Endodermal cell (in vitro differentiated cells): ENCODE results near the gene ADD1. TPM values are rescaled to one million over a fixed set of nuclear protein-coding genes. Genes with fewer than 3 reads are reported as not detected.

ENCODE experiments used
- DNase-seq: peaks from one replicate; pipeline ENCODE4 v3.0.0-alpha.2; 2017
- H3K27ac ChIP-seq: 2 replicates; pipeline ENCODE4 v1.5.1; 2013; ENCODE audit warnings: mild to moderate bottlenecking, low read depth, low read length, moderate library complexity
- H3K27me3 ChIP-seq: 2 replicates; pipeline ENCODE4 v1.6.1; 2013; ENCODE audit warnings: mild to moderate bottlenecking, low read length, moderate library complexity; ENCODE audit not compliant: insufficient read depth, control insufficient read depth, poor library complexity, severe bottlenecking
- H3K36me3 ChIP-seq: 2 replicates; pipeline ENCODE4 v1.7.0; 2013; ENCODE audit warnings: mild to moderate bottlenecking, low read length, moderate library complexity; ENCODE audit not compliant: control insufficient read depth, insufficient read depth
- H3K4me1 ChIP-seq: one replicate; pipeline ENCODE4 v1.7.0; 2013; ENCODE audit warnings: low read length; ENCODE audit not compliant: control insufficient read depth, insufficient read depth
- H3K4me3 ChIP-seq: 2 replicates; pipeline ENCODE4 v1.5.1; 2013; ENCODE audit warnings: mild to moderate bottlenecking, low read length, moderate library complexity
- H3K9ac ChIP-seq: 2 replicates; pipeline ENCODE4 v1.6.1; 2013; ENCODE audit warnings: mild to moderate bottlenecking, low read length, moderate library complexity; ENCODE audit not compliant: poor library complexity, severe bottlenecking; ENCODE audit errors: extremely low read depth
- H3K9me3 ChIP-seq: 2 replicates; pipeline ENCODE4 v1.6.1; 2013; ENCODE audit warnings: mild to moderate bottlenecking, low read length, moderate library complexity; ENCODE audit not compliant: control insufficient read depth
- H3K27ac Mint-ChIP-seq: 2 replicates; pipeline ENCODE4 v1.8.0; 2020; ENCODE audit warnings: mixed read lengths
- H3K27me3 Mint-ChIP-seq: 2 replicates; pipeline ENCODE4 v1.8.0; 2021; ENCODE audit warnings: mild to moderate bottlenecking, mixed read lengths; ENCODE audit not compliant: insufficient read depth
- H3K36me3 Mint-ChIP-seq: 2 replicates; pipeline ENCODE4 v1.8.0; 2020; ENCODE audit warnings: low read depth, mixed read lengths
- H3K4me1 Mint-ChIP-seq: 2 replicates; pipeline ENCODE4 v1.8.0; 2020; ENCODE audit warnings: mixed read lengths
- H3K4me3 Mint-ChIP-seq: 2 replicates; pipeline ENCODE4 v1.8.0; 2020; ENCODE audit warnings: mild to moderate bottlenecking, moderate library complexity, mixed read lengths
- H3K9me3 Mint-ChIP-seq: 2 replicates; pipeline ENCODE4 v1.8.0; 2020; ENCODE audit warnings: mild to moderate bottlenecking, mixed read lengths
- WGBS, 2 experiments: methylation state at CpG; one replicate each; pipeline versions ENCODE4 v1.1.5 to v1.1.7; 2013; ENCODE audit warnings: missing lambda C conversion rate in 2 of 2, mixed read lengths in 1 of 2; ENCODE audit not compliant: insufficient coverage in 1 of 2, insufficient read length in 1 of 2; 5-methylcytosine and 5-hydroxymethylcytosine counted together
- total RNA-seq, 2 donors: library from RNA; stranded (reverse); fragmentation: NEBNext Ultra II Directional in 1 of 2; extraction: Animal tissue kit (Norgen Biotek cat#: 25700) in 1 of 2; gene quantifications; 2 replicates in 1 of 2; 3 replicates in 1 of 2; pipeline ENCODE4 v1.2.1, GENCODE V29; 2021
- TF ChIP-seq, protein P1 (sequence below): fragments of 200-600 bp; sonication (generic); conservative IDR thresholded peaks from 2 replicates; pipeline ENCODE4 v1.5.0; 2021; ENCODE audit warnings: antibody characterized with exemption, mild to moderate bottlenecking

ADD1 gene
- total RNA-seq, 2 donors from 2014 or later = 231 to 257 TPM

DNA sequence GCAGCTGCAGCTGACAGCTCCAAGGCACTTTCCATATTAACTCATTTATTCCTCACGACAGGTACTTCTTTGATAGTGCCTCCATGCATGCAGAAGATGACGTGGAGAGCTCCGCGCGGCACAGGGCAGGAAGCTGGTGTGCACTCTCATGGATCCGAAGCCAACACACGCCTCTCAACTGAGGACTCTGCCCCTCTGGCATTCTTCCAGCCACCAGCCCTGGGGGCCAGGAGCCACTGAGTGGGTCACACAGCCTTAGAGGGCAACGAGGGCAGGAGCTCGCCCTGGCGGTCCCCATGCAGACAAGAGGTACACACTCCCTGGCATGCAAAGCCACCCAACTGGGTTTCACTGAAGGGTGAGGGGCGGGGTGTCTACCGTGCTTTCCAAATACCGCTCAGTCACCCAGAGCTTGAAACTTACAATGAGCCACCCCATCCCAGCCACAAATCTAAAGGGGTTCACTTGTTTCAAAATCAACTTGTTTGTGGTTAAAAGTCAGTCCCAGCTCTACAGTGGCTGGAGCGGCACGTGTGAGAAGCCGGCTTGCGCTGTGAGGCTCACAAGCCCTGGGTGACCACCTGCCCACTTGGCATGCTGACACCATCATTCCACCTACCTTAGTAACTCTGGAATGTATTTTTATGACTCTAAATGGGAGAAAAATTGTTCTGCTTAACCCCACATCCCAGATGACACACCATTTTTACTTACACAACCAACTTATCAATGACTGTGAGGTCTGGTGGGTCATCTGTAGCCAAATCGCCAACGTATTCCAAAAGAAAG is 103.4 kb downstream of the ADD1 start:
- no peaks in the 10 kb centered on the region for H3K9me3 ChIP-seq
- no peak overlapping the region for H3K4me3 ChIP-seq
- Mint-ChIP-seq H3K36me3 (peaks cover 79% of the 10 kb centered on the region), H3K4me3 (no peak overlapping the region), H3K27me3 (no peaks in the 10 kb centered on the region), H3K27ac (peak overlapping the region; percentile 42), H3K4me1 (no peaks in the 10 kb centered on the region), H3K9me3 (no peaks in the 10 kb centered on the region)
- no peaks in the 10 kb centered on the region for H3K27me3 ChIP-seq
- WGBS, 2 experiments = 95 to 97% methylated on average over 15 to 19 of the region's 19 CpGs
- H3K4me1 ChIP-seq = peaks cover 3% of the 10 kb centered on the region
- TF ChIP-seq, protein P1, sequence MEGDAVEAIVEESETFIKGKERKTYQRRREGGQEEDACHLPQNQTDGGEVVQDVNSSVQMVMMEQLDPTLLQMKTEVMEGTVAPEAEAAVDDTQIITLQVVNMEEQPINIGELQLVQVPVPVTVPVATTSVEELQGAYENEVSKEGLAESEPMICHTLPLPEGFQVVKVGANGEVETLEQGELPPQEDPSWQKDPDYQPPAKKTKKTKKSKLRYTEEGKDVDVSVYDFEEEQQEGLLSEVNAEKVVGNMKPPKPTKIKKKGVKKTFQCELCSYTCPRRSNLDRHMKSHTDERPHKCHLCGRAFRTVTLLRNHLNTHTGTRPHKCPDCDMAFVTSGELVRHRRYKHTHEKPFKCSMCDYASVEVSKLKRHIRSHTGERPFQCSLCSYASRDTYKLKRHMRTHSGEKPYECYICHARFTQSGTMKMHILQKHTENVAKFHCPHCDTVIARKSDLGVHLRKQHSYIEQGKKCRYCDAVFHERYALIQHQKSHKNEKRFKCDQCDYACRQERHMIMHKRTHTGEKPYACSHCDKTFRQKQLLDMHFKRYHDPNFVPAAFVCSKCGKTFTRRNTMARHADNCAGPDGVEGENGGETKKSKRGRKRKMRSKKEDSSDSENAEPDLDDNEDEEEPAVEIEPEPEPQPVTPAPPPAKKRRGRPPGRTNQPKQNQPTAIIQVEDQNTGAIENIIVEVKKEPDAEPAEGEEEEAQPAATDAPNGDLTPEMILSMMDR = no peak
- H3K36me3 ChIP-seq = peaks cover 89% of the 10 kb centered on the region
- no peak overlapping the region for H3K27ac ChIP-seq
- peak; percentile 23 for DNase-seq
- H3K9ac ChIP-seq = no peak overlapping the region

DNA sequence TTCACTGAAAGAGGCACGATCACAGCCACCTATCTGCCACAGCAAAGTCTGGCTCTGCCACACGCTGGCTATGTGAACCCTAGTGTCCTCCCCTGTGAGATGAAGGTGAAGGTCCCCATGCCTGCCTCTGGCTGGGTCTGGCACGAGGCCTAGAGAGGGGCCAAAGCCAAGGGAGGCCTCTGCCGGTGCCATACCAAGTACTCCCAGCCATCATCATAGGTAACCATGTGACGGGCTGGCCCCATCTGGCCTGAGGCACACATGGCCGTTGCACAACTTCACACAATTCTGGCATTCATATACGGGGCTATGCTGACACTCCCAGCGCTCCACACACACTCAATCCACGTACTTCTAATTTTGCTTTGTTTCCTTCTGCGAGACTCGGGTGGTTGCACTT is 104.3 kb downstream of the ADD1 start:
- no peak overlapping the region for H3K27ac ChIP-seq
- Mint-ChIP-seq H3K27me3 (no peaks in the 10 kb centered on the region), H3K4me1 (no peaks in the 10 kb centered on the region), H3K27ac (no peak overlapping the region), H3K4me3 (no peak overlapping the region), H3K9me3 (no peaks in the 10 kb centered on the region), H3K36me3 (peaks cover 80% of the 10 kb centered on the region)
- 86 to 91% methylated on average over 11 of the region's 11 CpGs for WGBS, 2 experiments
- no peak overlapping the region for H3K4me3 ChIP-seq
- peaks cover 3% of the 10 kb centered on the region for H3K4me1 ChIP-seq
- TF ChIP-seq, protein P1 = no peak
- DNase-seq = no peak
- H3K9me3 ChIP-seq = no peaks in the 10 kb centered on the region
- peaks cover 92% of the 10 kb centered on the region for H3K36me3 ChIP-seq
- no peak overlapping the region for H3K9ac ChIP-seq
- no peaks in the 10 kb centered on the region for H3K27me3 ChIP-seq

DNA sequence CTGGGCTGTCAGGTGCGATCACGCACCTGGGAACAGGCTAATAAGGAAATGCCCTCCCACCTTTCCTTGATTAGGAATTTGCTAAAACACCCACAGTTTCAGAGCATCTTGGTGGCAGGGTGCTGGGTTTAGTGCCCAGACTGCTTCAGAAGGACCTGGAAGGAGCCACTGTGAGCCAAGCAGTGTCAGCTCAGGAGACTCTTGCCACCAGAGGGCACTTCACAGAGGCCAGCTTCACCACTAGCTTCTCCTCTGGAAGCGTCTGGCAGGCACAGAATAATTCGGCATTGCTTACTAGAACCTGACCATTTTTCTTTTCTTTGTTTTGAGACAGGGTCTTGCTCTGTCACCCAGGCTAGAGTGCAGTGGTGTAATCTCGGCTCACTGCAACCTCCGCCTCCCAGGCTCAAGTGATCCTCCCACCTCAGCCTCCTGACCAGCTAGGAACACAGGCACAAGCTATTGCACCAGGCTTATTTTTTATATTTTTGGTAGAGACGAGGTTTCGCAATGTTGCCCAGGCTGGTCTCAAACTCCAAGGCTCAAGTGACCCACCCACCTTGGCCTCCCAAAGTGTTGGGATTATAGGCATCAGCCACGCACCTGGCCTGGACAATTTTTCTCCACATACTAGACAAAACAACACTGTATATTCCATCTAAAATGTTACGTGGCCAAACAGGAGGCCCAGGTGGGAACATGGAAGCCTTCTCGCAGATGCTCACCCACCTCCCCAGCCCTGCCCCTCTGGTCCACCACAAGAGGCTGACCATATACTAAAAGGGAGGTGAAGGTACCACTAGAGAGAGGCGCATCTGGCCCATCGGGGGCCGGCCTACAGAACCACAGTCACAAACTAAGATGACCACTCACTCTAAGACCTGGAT is 105.5 kb downstream of the ADD1 start:
- H3K36me3 Mint-ChIP-seq = peaks cover 84% of the 10 kb centered on the region
- TF ChIP-seq, protein P1 = peak; percentile 75
- H3K9me3 ChIP-seq = no peaks in the 10 kb centered on the region
- H3K9me3 Mint-ChIP-seq = no peaks in the 10 kb centered on the region
- DNase-seq = peak; percentile 77
- H3K27ac Mint-ChIP-seq = no peak overlapping the region
- 93 to 94% methylated on average over 9 to 14 of the region's 14 CpGs for WGBS, 2 experiments
- peaks cover 93% of the 10 kb centered on the region for H3K36me3 ChIP-seq
- no peak overlapping the region for H3K4me3 Mint-ChIP-seq
- no peaks in the 10 kb centered on the region for H3K27me3 Mint-ChIP-seq
- H3K4me1 ChIP-seq = peaks cover 3% of the 10 kb centered on the region
- H3K4me1 Mint-ChIP-seq = no peaks in the 10 kb centered on the region
- H3K4me3 ChIP-seq = no peak overlapping the region
- no peak overlapping the region for H3K27ac ChIP-seq
- H3K9ac ChIP-seq = no peak overlapping the region
- H3K27me3 ChIP-seq = no peaks in the 10 kb centered on the region
